HepG2 (cell line): ENCODE data around the gene EPHA5. TPM values are rescaled to one million over a fixed set of nuclear protein-coding genes. Genes with fewer than 3 reads are reported as not detected.

Experiments used
- ATAC-seq: fragments of 200-7000 bp; cut with Tn5 transposase; 3 replicates; pipeline ENCODE4 v1.9.1; 2020; ENCODE audit warnings: mild to moderate bottlenecking, moderate library complexity
- BruUV-seq: library from RNA; stranded (reverse); fragments of 400-500 nt; replicated peaks from 2 replicates; lab custom pipeline; 2021; lab: Mats Ljungman, UMichigan
- CTCF ChIA-PET: fragments of 300-600 bp; formaldehyde crosslinking; extraction: SDS; loops from one replicate; lab custom pipeline; 2021; ENCODE audit warnings: low total read pairs, inconsistent platforms, low intra/inter-chr PET ratio; lab: Yijun Ruan, JAX
- POLR2A ChIA-PET: fragments of 350-600 bp; sonication (Branson Sonifier 250); formaldehyde crosslinking; loops from one replicate; lab custom pipeline; 2020; ENCODE audit warnings: antibody characterized with exemption, inconsistent platforms; lab: Yijun Ruan, JAX
- DNase-seq: peaks from one replicate; pipeline ENCODE4 v3.0.0-alpha.2; 2015; ENCODE audit warnings: low spot score
- FAIRE-seq: peaks from 3 replicates; lab custom pipeline; 2011; peaks lifted over from hg19 to GRCh38; lab: Jason Lieb, UNC
- H2AFZ ChIP-seq: one replicate; pipeline ENCODE4 v1.6.1; 2011; ENCODE audit warnings: low read length, inconsistent platforms
- H3K27ac ChIP-seq: fragments of 300-600 bp; 3 replicates; pipeline ENCODE4 v1.8.0; 2011; ENCODE audit warnings: mixed run types, mild to moderate bottlenecking, mixed read lengths, low read length, inconsistent platforms; ENCODE audit not compliant: insufficient read depth; ENCODE audit errors: extremely low read length
- H3K27me3 ChIP-seq, 2 experiments: fragments of 200-600 bp in 1 of 2; 2 replicates in 1 of 2; 3 replicates in 1 of 2; pipeline versions ENCODE4 v1.6.0 to v1.8.0; 2011; ENCODE audit warnings: low read length in 2 of 2, mild to moderate bottlenecking in 2 of 2, moderate library complexity in 2 of 2, inconsistent platforms in 1 of 2; ENCODE audit not compliant: insufficient read depth in 2 of 2, control insufficient read depth in 1 of 2
- H3K36me3 ChIP-seq, 2 experiments: fragments of 200-600 bp in 1 of 2; replicated peaks in 1 of 2; 2 replicates in 1 of 2; 3 replicates in 1 of 2; pipeline versions ENCODE4 v1.5.1 to v1.8.0; 2011; ENCODE audit warnings: low read length in 2 of 2, inconsistent platforms in 1 of 2; ENCODE audit not compliant: insufficient read depth in 2 of 2, control insufficient read depth in 1 of 2
- H3K4me1 ChIP-seq: 2 replicates; pipeline ENCODE4 v1.5.1; 2012; ENCODE audit warnings: low read length, inconsistent platforms; ENCODE audit not compliant: insufficient read depth
- H3K4me2 ChIP-seq: 2 replicates; pipeline ENCODE4 v1.6.0; 2011; ENCODE audit warnings: low read depth, low read length, inconsistent platforms
- H3K4me3 ChIP-seq, 3 experiments: fragments of 200-600 bp in 1 of 3; sonication (generic), shearing (Covaris generic) in 1 of 3; replicated peaks in 1 of 3; 2 replicates each; pipeline ENCODE4 v1.5.1; 2011 to 2016; ENCODE audit warnings: low read length in 3 of 3, inconsistent platforms in 2 of 3, low read depth in 2 of 3, mild to moderate bottlenecking in 2 of 3, control low read depth in 1 of 3, mixed read lengths in 1 of 3; ENCODE audit not compliant: insufficient read depth in 1 of 3
- H3K79me2 ChIP-seq: one replicate; pipeline ENCODE4 v1.6.1; 2011; ENCODE audit warnings: low read length, inconsistent platforms; ENCODE audit not compliant: insufficient read depth
- H3K9ac ChIP-seq: 2 replicates; pipeline ENCODE4 v1.6.0; 2011; ENCODE audit warnings: mild to moderate bottlenecking, low read depth, low read length, inconsistent platforms; ENCODE audit not compliant: insufficient read depth
- H3K9me3 ChIP-seq: 2 replicates; pipeline ENCODE4 v1.5.1; 2012; ENCODE audit warnings: mild to moderate bottlenecking, low read length
- H4K20me1 ChIP-seq: 2 replicates; pipeline ENCODE4 v1.6.0; 2011; ENCODE audit warnings: inconsistent platforms, mild to moderate bottlenecking, low read length, moderate library complexity; ENCODE audit not compliant: insufficient read depth
- TAF1 ChIP-seq: sonication (generic); formaldehyde crosslinking; IDR thresholded peaks from 2 replicates; pipeline ENCODE4 v1.4.0; 2020; ENCODE audit warnings: missing genetic modification reagents
- ZSCAN25 ChIP-seq: sonication (generic); formaldehyde crosslinking; IDR thresholded peaks from 2 replicates; pipeline ENCODE4 v1.8.0; 2022; ENCODE audit warnings: mild to moderate bottlenecking, missing genetic modification reagents
- WGBS: methylation state at CpG from one replicate; pipeline ENCODE4 v1.1.6; 2017; ENCODE audit warnings: low lambda C conversion rate; 5-methylcytosine and 5-hydroxymethylcytosine counted together
- in situ Hi-C: cut with HindIII; loops from 2 replicates; pipeline ENCODE4 v1.10.0; 2017; ENCODE audit warnings: low pct_unique_long_range_greater_than_20kb; ENCODE audit not compliant: extremely low pct_ligation_motif_present
- intact Hi-C: fragments of 100-400 bp; cut with micrococcal nuclease; formaldehyde crosslinking; loops from one replicate; pipeline ENCODE4 v1.10.0; 2022; ENCODE audit not compliant: unreplicated experiment
- polyA plus RNA-seq, 8 experiments: library from polyadenylated mRNA; depleted of rRNA in 3 of 8; stranded (reverse) in 7 of 8; unstranded in 1 of 8; fragments of >200 nt; fragmentation: Illumina TruSeq in 4 of 8; extraction: Trizol in 4 of 8; gene quantifications; 2 replicates each; pipeline versions ENCODE4 v1.2.1 to v1.2.3, GENCODE V29; 2011 to 2016; ENCODE audit warnings: low read depth in 4 of 8, missing spikeins in 1 of 8, mixed read lengths in 1 of 8; ENCODE audit not compliant: insufficient read depth in 1 of 8
- total RNA-seq, 5 experiments: library from RNA; depleted of rRNA; stranded (reverse); fragments of >200 nt; fragmentation: Illumina TruSeq; extraction: Trizol; gene quantifications; 2 replicates each; pipeline ENCODE4 v1.2.3, GENCODE V29; 2016; ENCODE audit warnings: low read depth in 1 of 5
- TF ChIP-seq, protein P1 (sequence below): sonication (generic); formaldehyde crosslinking; IDR thresholded peaks from 2 replicates; pipeline ENCODE4 v1.4.0; 2020; ENCODE audit warnings: mild to moderate bottlenecking, missing genetic modification reagents
- TF ChIP-seq, protein P2 (sequence below): sonication (generic); formaldehyde crosslinking; IDR thresholded peaks from 2 replicates; pipeline ENCODE4 v1.5.0; 2020; ENCODE audit warnings: missing genetic modification reagents

EPHA5 gene
- total and polyA plus RNA-seq, 2 of the 13 experiments (the other 11 are each of a cell fraction or from before 2014, with no cell fraction given): not detected

DNA sequence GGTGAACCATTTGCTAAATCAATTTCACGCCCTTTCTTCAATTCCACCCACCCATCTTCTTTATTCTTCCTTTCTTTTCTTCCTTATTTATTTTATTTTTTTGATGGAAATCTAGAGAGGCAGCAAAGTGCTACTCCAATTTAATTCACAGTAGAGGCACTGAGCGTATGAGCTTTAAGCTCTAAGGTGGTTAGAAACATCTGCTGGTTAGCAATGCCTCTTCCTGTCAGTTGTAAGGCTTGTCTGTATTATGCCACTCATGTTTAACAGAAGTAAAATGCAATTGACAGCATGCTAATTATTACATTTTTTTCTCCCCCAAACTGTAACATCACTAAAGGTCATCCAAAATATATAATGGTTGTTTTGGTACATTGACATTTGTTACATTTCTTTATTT is 103.8 kb downstream of the EPHA5 start:
- POLR2A ChIA-PET: no interaction called here
- no TSS peak for BruUV-seq

More for the DNA sequence above, 103.8 kb downstream of the EPHA5 start:
- Histone ChIP-seq H3K4me3 (no peak overlapping the region), H4K20me1 (no peaks in the 10 kb centered on the region), H2AFZ (no peak overlapping the region), H3K27ac (no peak overlapping the region), H3K79me2 (no peaks in the 10 kb centered on the region), H3K27me3 (no peaks in the 10 kb centered on the region), H3K9ac (no peak overlapping the region), H3K9me3 (no peaks in the 10 kb centered on the region), H3K4me2 (no peak overlapping the region), H3K4me1 (no peaks in the 10 kb centered on the region), H3K36me3 (no peaks in the 10 kb centered on the region)
- intact Hi-C loops (no loop called here), in situ Hi-C loops (no loop called here)
- FAIRE-seq (no peak), ATAC-seq (no peak), DNase-seq (no peak)
- CTCF ChIA-PET: no interaction called here
- TF ChIP-seq TAF1 (CRISPR knock-in tag) (no peak), ZSCAN25 (CRISPR knock-in tag) (no peak)
- TF ChIP-seq, protein P1, sequence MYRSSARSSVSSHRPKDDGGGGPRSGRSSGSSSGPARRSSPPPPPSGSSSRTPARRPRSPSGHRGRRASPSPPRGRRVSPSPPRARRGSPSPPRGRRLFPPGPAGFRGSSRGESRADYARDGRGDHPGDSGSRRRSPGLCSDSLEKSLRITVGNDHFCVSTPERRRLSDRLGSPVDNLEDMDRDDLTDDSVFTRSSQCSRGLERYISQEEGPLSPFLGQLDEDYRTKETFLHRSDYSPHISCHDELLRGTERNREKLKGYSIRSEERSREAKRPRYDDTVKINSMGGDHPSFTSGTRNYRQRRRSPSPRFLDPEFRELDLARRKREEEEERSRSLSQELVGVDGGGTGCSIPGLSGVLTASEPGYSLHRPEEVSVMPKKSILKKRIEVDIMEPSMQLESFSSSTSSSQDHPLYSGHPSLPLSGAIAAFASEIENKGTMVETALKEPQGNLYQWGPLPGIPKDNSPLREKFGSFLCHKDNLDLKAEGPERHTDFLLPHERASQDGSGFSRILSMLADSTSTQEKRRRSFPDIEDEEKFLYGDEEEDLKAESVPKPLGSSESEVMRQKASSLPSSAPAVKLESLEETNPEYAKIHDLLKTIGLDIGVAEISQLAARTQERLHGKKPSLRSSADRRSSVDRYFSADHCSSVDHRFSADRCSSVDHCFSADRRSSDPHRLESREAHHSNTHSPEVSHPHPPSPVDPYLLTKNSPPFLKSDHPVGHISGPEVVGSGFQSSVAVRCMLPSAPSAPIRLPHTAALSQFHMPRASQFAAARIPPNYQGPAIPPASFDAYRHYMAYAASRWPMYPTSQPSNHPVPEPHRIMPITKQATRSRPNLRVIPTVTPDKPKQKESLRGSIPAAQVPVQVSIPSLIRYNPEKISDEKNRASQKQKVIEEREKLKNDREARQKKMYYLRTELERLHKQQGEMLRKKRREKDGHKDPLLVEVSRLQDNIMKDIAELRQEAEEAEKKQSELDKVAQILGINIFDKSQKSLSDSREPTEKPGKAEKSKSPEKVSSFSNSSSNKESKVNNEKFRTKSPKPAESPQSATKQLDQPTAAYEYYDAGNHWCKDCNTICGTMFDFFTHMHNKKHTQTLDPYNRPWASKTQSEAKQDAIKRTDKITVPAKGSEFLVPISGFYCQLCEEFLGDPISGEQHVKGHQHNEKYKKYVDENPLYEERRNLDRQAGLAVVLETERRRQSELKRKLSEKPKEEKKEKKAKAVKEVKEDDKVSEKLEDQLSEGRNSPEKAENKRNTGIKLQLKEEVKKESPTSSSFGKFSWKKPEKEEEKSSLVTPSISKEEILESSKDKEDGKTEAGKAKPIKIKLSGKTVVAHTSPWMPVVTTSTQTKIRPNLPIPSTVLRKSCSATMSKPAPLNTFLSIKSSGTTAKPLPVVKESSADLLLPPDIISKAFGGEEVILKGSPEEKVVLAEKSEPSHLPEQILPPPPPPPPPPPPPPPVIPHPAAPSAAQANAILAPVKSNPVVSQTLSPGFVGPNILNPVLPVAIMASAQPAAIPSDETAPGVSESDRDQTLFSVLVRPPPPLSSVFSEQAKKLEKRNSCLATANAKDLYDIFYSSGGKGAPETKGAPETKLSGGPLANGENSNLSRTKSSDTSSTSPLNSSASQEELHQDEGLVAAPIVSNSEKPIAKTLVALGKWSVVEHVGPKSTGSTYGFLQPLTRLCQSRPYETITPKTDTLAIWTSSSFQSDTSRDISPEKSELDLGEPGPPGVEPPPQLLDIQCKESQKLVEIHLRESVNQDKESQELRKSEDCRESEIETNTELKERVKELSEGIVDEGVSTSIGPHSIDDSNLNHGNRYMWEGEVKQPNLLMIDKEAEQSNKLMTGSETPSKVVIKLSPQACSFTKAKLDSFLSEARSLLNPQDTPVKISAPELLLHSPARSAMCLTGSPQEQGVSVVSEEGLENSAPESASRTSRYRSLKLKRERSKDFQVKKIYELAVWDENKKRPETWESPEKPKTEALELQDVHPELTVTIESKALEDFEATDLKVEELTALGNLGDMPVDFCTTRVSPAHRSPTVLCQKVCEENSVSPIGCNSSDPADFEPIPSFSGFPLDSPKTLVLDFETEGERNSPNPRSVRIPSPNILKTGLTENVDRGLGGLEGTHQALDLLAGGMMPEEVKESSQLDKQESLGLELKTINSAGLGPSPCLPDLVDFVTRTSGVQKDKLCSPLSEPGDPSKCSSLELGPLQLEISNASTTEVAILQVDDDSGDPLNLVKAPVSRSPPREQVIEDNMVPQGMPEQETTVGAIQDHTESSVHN (CRISPR knock-in tag): no peak
- TF ChIP-seq, protein P2, sequence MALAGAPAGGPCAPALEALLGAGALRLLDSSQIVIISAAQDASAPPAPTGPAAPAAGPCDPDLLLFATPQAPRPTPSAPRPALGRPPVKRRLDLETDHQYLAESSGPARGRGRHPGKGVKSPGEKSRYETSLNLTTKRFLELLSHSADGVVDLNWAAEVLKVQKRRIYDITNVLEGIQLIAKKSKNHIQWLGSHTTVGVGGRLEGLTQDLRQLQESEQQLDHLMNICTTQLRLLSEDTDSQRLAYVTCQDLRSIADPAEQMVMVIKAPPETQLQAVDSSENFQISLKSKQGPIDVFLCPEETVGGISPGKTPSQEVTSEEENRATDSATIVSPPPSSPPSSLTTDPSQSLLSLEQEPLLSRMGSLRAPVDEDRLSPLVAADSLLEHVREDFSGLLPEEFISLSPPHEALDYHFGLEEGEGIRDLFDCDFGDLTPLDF (CRISPR knock-in tag): no peak
- WGBS: 2% methylated on average over 2 of the region's 2 CpGs
